GM12874 (cell line): ENCODE measurements around the gene YBX2.
A peak's percentile ranks its signal among the peaks of the same experiment; 100 is the strongest.

Source experiments
- TF ChIP-seq, protein P1 (sequence below): IDR thresholded peaks from 2 replicates; pipeline ENCODE4 v1.5.1; 2011; ENCODE audit warnings: low read depth, mild to moderate bottlenecking, control low read depth, low read length, moderate library complexity; ENCODE audit not compliant: insufficient read depth

The YBX2 gene

GRCh38 chr17:7311110-7311705 is 16.8 kb upstream of the YBX2 start:
- TF ChIP-seq, protein P1, sequence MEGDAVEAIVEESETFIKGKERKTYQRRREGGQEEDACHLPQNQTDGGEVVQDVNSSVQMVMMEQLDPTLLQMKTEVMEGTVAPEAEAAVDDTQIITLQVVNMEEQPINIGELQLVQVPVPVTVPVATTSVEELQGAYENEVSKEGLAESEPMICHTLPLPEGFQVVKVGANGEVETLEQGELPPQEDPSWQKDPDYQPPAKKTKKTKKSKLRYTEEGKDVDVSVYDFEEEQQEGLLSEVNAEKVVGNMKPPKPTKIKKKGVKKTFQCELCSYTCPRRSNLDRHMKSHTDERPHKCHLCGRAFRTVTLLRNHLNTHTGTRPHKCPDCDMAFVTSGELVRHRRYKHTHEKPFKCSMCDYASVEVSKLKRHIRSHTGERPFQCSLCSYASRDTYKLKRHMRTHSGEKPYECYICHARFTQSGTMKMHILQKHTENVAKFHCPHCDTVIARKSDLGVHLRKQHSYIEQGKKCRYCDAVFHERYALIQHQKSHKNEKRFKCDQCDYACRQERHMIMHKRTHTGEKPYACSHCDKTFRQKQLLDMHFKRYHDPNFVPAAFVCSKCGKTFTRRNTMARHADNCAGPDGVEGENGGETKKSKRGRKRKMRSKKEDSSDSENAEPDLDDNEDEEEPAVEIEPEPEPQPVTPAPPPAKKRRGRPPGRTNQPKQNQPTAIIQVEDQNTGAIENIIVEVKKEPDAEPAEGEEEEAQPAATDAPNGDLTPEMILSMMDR = no peak

- TF ChIP-seq, protein P1 = no peak
Measured at GRCh38 chr17:7309628-7310027, 15.2 kb upstream of the YBX2 start.

DNA sequence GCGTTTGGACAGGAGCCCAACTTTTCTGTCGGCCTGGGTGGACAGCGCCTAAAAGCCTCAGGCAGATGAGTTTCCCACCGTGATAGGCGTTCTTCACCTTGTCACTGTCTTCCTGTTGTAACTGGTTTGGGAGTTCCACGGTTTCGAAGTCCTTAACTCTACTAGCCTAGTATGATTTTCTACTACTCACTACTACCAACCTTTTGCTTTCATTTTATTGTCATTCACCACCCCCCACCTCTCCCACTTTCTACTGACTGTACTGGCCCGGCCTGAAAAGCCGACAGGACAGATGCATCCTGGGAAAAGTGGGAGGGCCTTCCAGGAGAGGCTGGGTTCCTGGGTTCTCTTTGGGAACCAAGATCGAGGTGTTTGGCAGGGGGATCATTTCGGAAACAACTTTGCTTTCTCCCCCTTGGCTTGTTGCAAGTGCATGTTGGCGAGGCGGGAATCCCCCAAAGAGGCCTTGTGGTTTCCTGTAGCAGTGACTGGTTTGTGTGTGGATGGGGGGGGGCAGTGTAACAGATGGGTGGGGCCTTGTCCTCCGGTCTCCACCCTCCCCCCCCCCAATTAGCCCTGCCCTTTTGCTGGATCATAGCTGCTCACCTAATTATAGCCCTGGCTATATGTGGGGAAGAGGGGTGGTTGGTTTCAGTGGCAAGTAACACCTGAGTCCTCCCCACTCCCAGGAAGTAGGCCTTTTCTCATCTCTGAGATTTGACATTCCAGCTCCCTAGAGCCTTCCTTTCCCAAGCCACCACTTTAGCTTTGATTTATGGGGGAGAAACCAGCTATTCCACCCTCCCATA is 14.4 kb upstream of the YBX2 start:
- TF ChIP-seq, protein P1 = no peak

DNA sequence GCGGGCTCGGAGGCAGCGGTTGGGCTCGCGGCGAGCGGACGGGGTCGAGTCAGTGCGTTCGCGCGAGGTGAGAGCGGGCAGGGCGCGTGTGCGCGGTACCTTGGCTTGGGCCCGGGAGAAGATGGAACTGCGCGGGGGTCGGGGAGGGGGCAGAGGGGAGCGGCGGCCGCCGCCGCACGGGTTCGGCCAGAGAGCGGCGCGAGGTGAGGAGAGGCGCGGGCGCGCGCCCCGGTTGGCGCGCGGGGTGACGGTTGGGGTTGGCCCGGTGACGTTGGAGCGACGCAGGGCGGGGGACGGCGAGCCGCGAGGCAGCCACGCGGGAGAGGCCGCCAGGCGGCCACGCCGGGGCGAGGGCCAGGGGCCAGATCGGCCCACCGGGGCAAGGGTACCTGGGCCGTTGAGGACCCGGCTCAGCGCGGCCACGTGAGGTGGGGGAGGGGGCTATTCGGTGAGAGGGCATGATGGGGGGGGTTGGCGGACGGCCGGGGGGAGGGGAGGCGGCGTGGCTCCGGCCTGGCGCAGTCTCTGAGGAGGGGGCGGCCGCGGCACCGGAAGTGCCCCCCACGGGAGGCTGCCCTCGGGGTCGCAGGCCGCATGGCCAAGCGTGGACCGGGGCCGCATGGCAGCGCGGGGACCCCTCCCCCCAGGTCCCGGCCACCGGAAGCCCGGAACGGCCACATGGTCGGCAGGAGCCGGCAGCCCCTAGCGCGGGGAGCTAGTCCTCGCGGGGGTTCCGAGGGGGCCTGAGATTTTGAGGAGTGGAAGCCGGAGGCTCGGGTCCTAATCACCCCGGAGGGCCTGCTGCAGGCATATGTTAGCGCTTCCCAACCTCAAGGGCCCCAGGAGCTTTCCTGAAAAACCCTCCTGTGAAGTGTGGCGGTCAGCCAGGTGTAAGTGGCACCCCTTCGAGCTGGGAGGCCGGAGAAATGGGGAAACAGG is 13.5 kb upstream of the YBX2 start:
- TF ChIP-seq, protein P1 = peak; percentile 5; the same call in 1 of the 2 replicates

GRCh38 chr17:7306911-7307685 is 12.7 kb upstream of the YBX2 start, which contains the start of gene EIF5A:
Gene EIF5A (plus strand): TSS chr17:7307628. CDS start chr17:7309636, 2,008 bp downstream.
- TF ChIP-seq, protein P1 = no peak

DNA sequence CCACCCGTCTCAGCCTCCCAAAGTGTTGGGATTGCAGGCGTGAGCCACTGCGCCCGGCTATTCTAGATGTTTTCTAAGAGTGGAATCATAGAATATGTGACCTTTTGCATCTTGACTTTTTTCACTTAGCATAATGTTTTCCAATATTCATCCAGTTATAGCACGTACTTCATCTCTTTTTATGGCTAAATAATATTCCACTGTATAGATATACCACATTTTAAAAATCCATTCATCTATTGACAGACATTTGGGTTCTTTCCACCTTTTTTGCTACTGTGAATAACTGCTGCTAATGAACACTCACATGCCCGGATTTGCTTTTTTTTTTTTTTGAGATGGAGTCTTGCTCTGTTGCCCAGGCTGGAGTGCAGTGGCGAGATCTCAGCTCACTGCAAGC is 9.7 kb upstream of the YBX2 start:
- TF ChIP-seq, protein P1 = no peak
